HepG2 (cell line): ENCODE measurements around the gene THEMIS. TPM values are rescaled to one million over a fixed set of nuclear protein-coding genes. Genes with fewer than 3 reads are reported as not detected.

Experiments
- ATAC-seq: fragments of 200-7000 bp; cut with Tn5 transposase; 3 replicates; pipeline ENCODE4 v1.9.1; 2020; ENCODE audit warnings: mild to moderate bottlenecking, moderate library complexity
- BruUV-seq: library from RNA; stranded (reverse); fragments of 400-500 nt; replicated peaks from 2 replicates; lab custom pipeline; 2021; lab: Mats Ljungman, UMichigan
- CTCF ChIA-PET: fragments of 300-600 bp; formaldehyde crosslinking; extraction: SDS; loops from one replicate; lab custom pipeline; 2021; ENCODE audit warnings: low total read pairs, inconsistent platforms, low intra/inter-chr PET ratio; lab: Yijun Ruan, JAX
- POLR2A ChIA-PET: fragments of 350-600 bp; sonication (Branson Sonifier 250); formaldehyde crosslinking; loops from one replicate; lab custom pipeline; 2020; ENCODE audit warnings: antibody characterized with exemption, inconsistent platforms; lab: Yijun Ruan, JAX
- DNase-seq: peaks from one replicate; pipeline ENCODE4 v3.0.0-alpha.2; 2015; ENCODE audit warnings: low spot score
- FAIRE-seq: peaks from 3 replicates; lab custom pipeline; 2011; peaks lifted over from hg19 to GRCh38; lab: Jason Lieb, UNC
- H2AFZ ChIP-seq: one replicate; pipeline ENCODE4 v1.6.1; 2011; ENCODE audit warnings: low read length, inconsistent platforms
- H3K27ac ChIP-seq: fragments of 300-600 bp; 3 replicates; pipeline ENCODE4 v1.8.0; 2011; ENCODE audit warnings: mixed run types, mild to moderate bottlenecking, mixed read lengths, low read length, inconsistent platforms; ENCODE audit not compliant: insufficient read depth; ENCODE audit errors: extremely low read length
- H3K27me3 ChIP-seq, 2 experiments: fragments of 200-600 bp in 1 of 2; 2 replicates in 1 of 2; 3 replicates in 1 of 2; pipeline versions ENCODE4 v1.6.0 to v1.8.0; 2011; ENCODE audit warnings: low read length in 2 of 2, mild to moderate bottlenecking in 2 of 2, moderate library complexity in 2 of 2, inconsistent platforms in 1 of 2; ENCODE audit not compliant: insufficient read depth in 2 of 2, control insufficient read depth in 1 of 2
- H3K36me3 ChIP-seq, 2 experiments: fragments of 200-600 bp in 1 of 2; replicated peaks in 1 of 2; 2 replicates in 1 of 2; 3 replicates in 1 of 2; pipeline versions ENCODE4 v1.5.1 to v1.8.0; 2011; ENCODE audit warnings: low read length in 2 of 2, inconsistent platforms in 1 of 2; ENCODE audit not compliant: insufficient read depth in 2 of 2, control insufficient read depth in 1 of 2
- H3K4me1 ChIP-seq: 2 replicates; pipeline ENCODE4 v1.5.1; 2012; ENCODE audit warnings: low read length, inconsistent platforms; ENCODE audit not compliant: insufficient read depth
- H3K4me2 ChIP-seq: 2 replicates; pipeline ENCODE4 v1.6.0; 2011; ENCODE audit warnings: low read depth, low read length, inconsistent platforms
- H3K4me3 ChIP-seq, 3 experiments: fragments of 200-600 bp in 1 of 3; sonication (generic), shearing (Covaris generic) in 1 of 3; replicated peaks in 1 of 3; 2 replicates each; pipeline ENCODE4 v1.5.1; 2011 to 2016; ENCODE audit warnings: low read length in 3 of 3, inconsistent platforms in 2 of 3, low read depth in 2 of 3, mild to moderate bottlenecking in 2 of 3, control low read depth in 1 of 3, mixed read lengths in 1 of 3; ENCODE audit not compliant: insufficient read depth in 1 of 3
- H3K79me2 ChIP-seq: one replicate; pipeline ENCODE4 v1.6.1; 2011; ENCODE audit warnings: low read length, inconsistent platforms; ENCODE audit not compliant: insufficient read depth
- H3K9ac ChIP-seq: 2 replicates; pipeline ENCODE4 v1.6.0; 2011; ENCODE audit warnings: mild to moderate bottlenecking, low read depth, low read length, inconsistent platforms; ENCODE audit not compliant: insufficient read depth
- H3K9me3 ChIP-seq: 2 replicates; pipeline ENCODE4 v1.5.1; 2012; ENCODE audit warnings: mild to moderate bottlenecking, low read length
- H4K20me1 ChIP-seq: 2 replicates; pipeline ENCODE4 v1.6.0; 2011; ENCODE audit warnings: inconsistent platforms, mild to moderate bottlenecking, low read length, moderate library complexity; ENCODE audit not compliant: insufficient read depth
- EHMT2 ChIP-seq: fragments of 200-600 bp; sonication (generic); IDR thresholded peaks from 2 replicates; pipeline ENCODE4 v1.7.0; 2017; ENCODE audit warnings: antibody characterized with exemption, low read depth, low read length, borderline replicate concordance
- GZF1 ChIP-seq: sonication (generic); formaldehyde crosslinking; IDR thresholded peaks from 2 replicates; pipeline ENCODE4 v1.5.1; 2020; ENCODE audit warnings: mild to moderate bottlenecking, missing genetic modification reagents
- MAF1 ChIP-seq: sonication (generic); formaldehyde crosslinking; IDR thresholded peaks from 2 replicates; pipeline ENCODE4 v1.5.0; 2020; ENCODE audit warnings: missing genetic modification reagents, borderline replicate concordance
- MYC ChIP-seq: sonication (generic); formaldehyde crosslinking; IDR thresholded peaks from 2 replicates; pipeline ENCODE4 v1.9.0; 2021; ENCODE audit warnings: missing genetic modification reagents, borderline replicate concordance
- THAP8 ChIP-seq: sonication (generic); formaldehyde crosslinking; IDR thresholded peaks from 2 replicates; pipeline ENCODE4 v1.5.1; 2020; ENCODE audit warnings: missing genetic modification reagents, mild to moderate bottlenecking, borderline replicate concordance
- ZFP41 ChIP-seq: sonication (generic); formaldehyde crosslinking; IDR thresholded peaks from 2 replicates; pipeline ENCODE4 v1.4.0; 2020; ENCODE audit warnings: mild to moderate bottlenecking, missing genetic modification reagents, borderline replicate concordance
- ZNF101 ChIP-seq: sonication (generic); formaldehyde crosslinking; IDR thresholded peaks from 2 replicates; pipeline ENCODE4 v1.4.0; 2020; ENCODE audit warnings: mild to moderate bottlenecking, low read depth, missing genetic modification reagents, borderline replicate concordance
- ZNF550 ChIP-seq: sonication (generic); formaldehyde crosslinking; IDR thresholded peaks from 2 replicates; pipeline ENCODE4 v1.4.0; 2020; ENCODE audit warnings: mild to moderate bottlenecking, missing genetic modification reagents, borderline replicate concordance
- ZNF569 ChIP-seq: sonication (generic); formaldehyde crosslinking; IDR thresholded peaks from 2 replicates; pipeline ENCODE4 v1.5.0; 2020; ENCODE audit warnings: mild to moderate bottlenecking, missing genetic modification reagents, moderate library complexity, borderline replicate concordance
- ZNF792 ChIP-seq: IDR thresholded peaks from 2 replicates; pipeline ENCODE4 v1.6.1; 2016
- WGBS: methylation state at CpG from one replicate; pipeline ENCODE4 v1.1.6; 2017; ENCODE audit warnings: low lambda C conversion rate; 5-methylcytosine and 5-hydroxymethylcytosine counted together
- in situ Hi-C: cut with HindIII; loops from 2 replicates; pipeline ENCODE4 v1.10.0; 2017; ENCODE audit warnings: low pct_unique_long_range_greater_than_20kb; ENCODE audit not compliant: extremely low pct_ligation_motif_present
- intact Hi-C: fragments of 100-400 bp; cut with micrococcal nuclease; formaldehyde crosslinking; loops from one replicate; pipeline ENCODE4 v1.10.0; 2022; ENCODE audit not compliant: unreplicated experiment
- polyA plus RNA-seq, 8 experiments: library from polyadenylated mRNA; depleted of rRNA in 3 of 8; stranded (reverse) in 7 of 8; unstranded in 1 of 8; fragments of >200 nt; fragmentation: Illumina TruSeq in 4 of 8; extraction: Trizol in 4 of 8; gene quantifications; 2 replicates each; pipeline versions ENCODE4 v1.2.1 to v1.2.3, GENCODE V29; 2011 to 2016; ENCODE audit warnings: low read depth in 4 of 8, missing spikeins in 1 of 8, mixed read lengths in 1 of 8; ENCODE audit not compliant: insufficient read depth in 1 of 8
- total RNA-seq, 5 experiments: library from RNA; depleted of rRNA; stranded (reverse); fragments of >200 nt; fragmentation: Illumina TruSeq; extraction: Trizol; gene quantifications; 2 replicates each; pipeline ENCODE4 v1.2.3, GENCODE V29; 2016; ENCODE audit warnings: low read depth in 1 of 5
- TF ChIP-seq, protein P1 (sequence below): IDR thresholded peaks from 2 replicates; pipeline ENCODE4 v1.6.1; 2016; ENCODE audit warnings: mild to moderate bottlenecking, missing biosample characterization, missing genetic modification reagents

Gene THEMIS
- total and polyA plus RNA-seq, 2 of the 13 experiments (the other 11 are each of a cell fraction or from before 2014, with no cell fraction given) = not detected

DNA sequence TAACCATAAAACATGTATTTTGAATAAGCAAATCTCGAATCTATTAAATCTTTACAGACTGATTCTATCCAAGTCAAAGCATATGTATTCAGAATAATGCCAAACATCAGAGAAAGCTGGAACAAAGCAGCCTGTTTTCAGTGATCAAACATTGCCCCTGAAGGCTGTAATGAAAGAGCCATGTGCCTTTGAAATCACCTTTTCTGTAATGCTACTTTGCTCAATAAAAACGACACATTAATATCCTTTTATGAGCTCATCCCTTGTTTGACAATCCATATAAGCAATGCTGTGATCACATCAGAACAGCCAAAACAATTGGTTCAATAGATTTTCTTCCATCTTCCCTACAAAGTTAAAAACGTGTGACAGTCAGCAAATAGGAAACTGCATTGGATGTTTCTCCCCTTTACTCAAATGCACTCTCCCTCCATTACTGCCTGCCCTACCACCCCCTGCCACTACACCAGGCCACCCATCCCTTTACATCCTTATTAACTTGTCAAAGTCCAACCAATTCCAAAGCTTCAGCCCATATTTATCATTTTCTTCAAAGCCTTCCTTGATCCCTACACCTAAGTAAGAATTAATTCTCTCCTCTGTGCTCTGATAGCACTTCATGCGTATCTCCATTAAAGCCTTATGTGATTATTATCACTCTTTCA lies 42.0 kb downstream of the THEMIS start:
- Histone ChIP-seq H2AFZ (no peak overlapping the region), H3K4me1 (no peaks in the 10 kb centered on the region), H3K9ac (no peak overlapping the region), H3K79me2 (no peaks in the 10 kb centered on the region), H4K20me1 (no peaks in the 10 kb centered on the region), H3K4me2 (no peak overlapping the region), H3K9me3 (no peaks in the 10 kb centered on the region), H3K36me3 (no peaks in the 10 kb centered on the region), H3K4me3 (no peak overlapping the region), H3K27me3 (no peaks in the 10 kb centered on the region), H3K27ac (no peak overlapping the region)
- FAIRE-seq (no peak), ATAC-seq (peak; percentile 57), DNase-seq (no peak)
- BruUV-seq = no TSS peak
- in situ Hi-C loops = loop anchor here (10.0 kb wide), 2 partner anchors 466 to 866 kb away; no protein-coding TSS in a partner anchor
- intact Hi-C loops = loop anchor here (10.0 kb wide), 3 partner anchors 466 to 1396 kb away; partner anchors contain the start of gene PTPRK
- ChIA-PET POLR2A (no interaction called here), CTCF (no interaction called here)
- WGBS = 14% methylated on average over 4 of the region's 4 CpGs
- no peak for TF ChIP-seq MAF1 (CRISPR knock-in tag)
- no peak for TF ChIP-seq ZFP41 (CRISPR knock-in tag)
- no peak for TF ChIP-seq MYC
- TF ChIP-seq ZNF569 (CRISPR knock-in tag) = no peak
- TF ChIP-seq ZNF792 (CRISPR knock-in tag) = no peak
- TF ChIP-seq, all 625 proteins: peak for 0

- WGBS = 2% methylated on average over 1 of the region's 1 CpG
- Histone ChIP-seq H3K27me3 (no peaks in the 10 kb centered on the region), H4K20me1 (no peaks in the 10 kb centered on the region), H3K4me3 (no peak overlapping the region), H3K27ac (no peak overlapping the region), H3K4me2 (no peak overlapping the region), H3K36me3 (no peaks in the 10 kb centered on the region), H3K9ac (no peak overlapping the region), H2AFZ (no peak overlapping the region), H3K9me3 (no peaks in the 10 kb centered on the region), H3K4me1 (no peaks in the 10 kb centered on the region), H3K79me2 (no peaks in the 10 kb centered on the region)
- intact Hi-C loops = loop anchor here (10.0 kb wide), 3 partner anchors 468 to 1398 kb away; partner anchors contain the start of gene PTPRK
- BruUV-seq = no TSS peak
- POLR2A ChIA-PET = no interaction called here
- ATAC-seq = no peak
- in situ Hi-C loops = loop anchor here (10.0 kb wide), 2 partner anchors 468 to 868 kb away; no protein-coding TSS in a partner anchor
- FAIRE-seq = no peak
- TF ChIP-seq, protein P1, sequence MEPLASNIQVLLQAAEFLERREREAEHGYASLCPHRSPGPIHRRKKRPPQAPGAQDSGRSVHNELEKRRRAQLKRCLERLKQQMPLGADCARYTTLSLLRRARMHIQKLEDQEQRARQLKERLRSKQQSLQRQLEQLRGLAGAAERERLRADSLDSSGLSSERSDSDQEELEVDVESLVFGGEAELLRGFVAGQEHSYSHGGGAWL (CRISPR knock-in tag) = no peak
- TF ChIP-seq GZF1 (CRISPR knock-in tag) = no peak
- no peak for TF ChIP-seq ZNF101 (CRISPR knock-in tag)
- TF ChIP-seq EHMT2 = no peak
- TF ChIP-seq ZNF550 = no peak
- no peak for TF ChIP-seq THAP8 (CRISPR knock-in tag)
- CTCF ChIA-PET = no interaction called here
- DNase-seq = no peak
Measured at GRCh38 chr6:127857051-127857637, 43.7 kb downstream of the THEMIS start.
